ENCODE measurements around the gene EIF2B4. TPM values are rescaled to one million over a fixed set of nuclear protein-coding genes. Genes with fewer than 3 reads are reported as not detected.
"Not testable (repeated sequence)": the region's sequence is repeated elsewhere in the genome, so short reads cannot be mapped to it uniquely, and the experiment has no call there.

Gene EIF2B4
- total RNA-seq, 2 donors from 2014 or later = 49.5 to 52.0 TPM

GRCh38 chr2:27370816-27371620, 880 bp upstream of the EIF2B4 start:
- Mint-ChIP-seq H3K27ac (peak overlapping the region; percentile 83 to 91), H3K36me3 (peaks cover 20% of the 10 kb centered on the region), H3K4me3 (peak overlapping the region; percentile 86), H3K9me3 (no peaks in the 10 kb centered on the region), H3K27me3 (no peaks in the 10 kb centered on the region), H3K4me1 (ENCODE audit: low read depth in 2 of 2) (peaks cover 32 to 34% of the 10 kb centered on the region in 2 donors)
- DNase-seq (ENCODE audit: low spot score) (no peak), ATAC-seq (peak; percentile 42 to 56)

- no peaks in the 10 kb centered on the region for H3K27me3 Mint-ChIP-seq
- no peak for DNase-seq (ENCODE audit: low spot score)
- no peaks in the 10 kb centered on the region for H3K9me3 Mint-ChIP-seq
- peaks cover 20% of the 10 kb centered on the region for H3K36me3 Mint-ChIP-seq
- ATAC-seq = peak in 1 of 2 donors; percentile 1
- peaks cover 32 to 34% of the 10 kb centered on the region in 2 donors for H3K4me1 Mint-ChIP-seq (ENCODE audit: low read depth in 2 of 2)
- H3K4me3 Mint-ChIP-seq = peak overlapping the region; percentile 86
- peak overlapping the region; percentile 83 to 91 for H3K27ac Mint-ChIP-seq
Measured at GRCh38 chr2:27369471-27370025, 590 bp downstream of the EIF2B4 start.

GRCh38 chr2:27363933-27364332, 6.2 kb downstream of the EIF2B4 start:
- Mint-ChIP-seq H3K27me3 (no peaks in the 10 kb centered on the region), H3K27ac (no peak overlapping the region), H3K36me3 (peaks cover 9% of the 10 kb centered on the region), H3K4me1 (ENCODE audit: low read depth in 2 of 2) (peaks cover 7 to 8% of the 10 kb centered on the region in 2 donors), H3K9me3 (no peaks in the 10 kb centered on the region), H3K4me3 (no peak overlapping the region)
- no peak for DNase-seq (ENCODE audit: low spot score)
- ATAC-seq = peak in 1 of 2 donors; percentile 51

GRCh38 chr2:27362678-27363420, 7.3 kb downstream of the EIF2B4 start:
- no peak overlapping the region for H3K4me3 Mint-ChIP-seq
- no peak overlapping the region for H3K27ac Mint-ChIP-seq
- H3K36me3 Mint-ChIP-seq = peaks cover 9% of the 10 kb centered on the region
- H3K27me3 Mint-ChIP-seq = no peaks in the 10 kb centered on the region
- ATAC-seq (no peak), DNase-seq (ENCODE audit: low spot score) (no peak)
- peaks cover 10 to 13% of the 10 kb centered on the region in 2 donors for H3K4me1 Mint-ChIP-seq (ENCODE audit: low read depth in 2 of 2)
- no peaks in the 10 kb centered on the region for H3K9me3 Mint-ChIP-seq

- ATAC-seq (peak; percentile 90 to 92), DNase-seq (ENCODE audit: low spot score) (peak; percentile 94)
- peaks cover 4% of the 10 kb centered on the region for H3K36me3 Mint-ChIP-seq
- H3K4me3 Mint-ChIP-seq = peak within 1 kb of the TSS; percentile 100
- no peaks in the 10 kb centered on the region for H3K9me3 Mint-ChIP-seq
- H3K27ac Mint-ChIP-seq = peak within 1 kb of the TSS; percentile 94 to 100
- H3K27me3 Mint-ChIP-seq = no peaks in the 10 kb centered on the region
- H3K4me1 Mint-ChIP-seq (ENCODE audit: low read depth in 2 of 2) = peaks cover 28 to 44% of the 10 kb centered on the region in 2 donors
Measured at GRCh38 chr2:27356382-27357181, 13.6 kb downstream of the EIF2B4 start, which contains the start of gene GTF3C2. TSS of gene GTF3C2 (minus strand) at chr2:27356764. CDS start at chr2:27343554, 13,210 bp downstream.

- H3K4me3 Mint-ChIP-seq = peak overlapping the region; percentile 100
- H3K4me1 Mint-ChIP-seq (ENCODE audit: low read depth in 2 of 2) = peaks cover 28 to 45% of the 10 kb centered on the region in 2 donors
- no peaks in the 10 kb centered on the region for H3K9me3 Mint-ChIP-seq
- no peaks in the 10 kb centered on the region for H3K27me3 Mint-ChIP-seq
- H3K36me3 Mint-ChIP-seq = peaks cover 4% of the 10 kb centered on the region
- DNase-seq (ENCODE audit: low spot score) (peak; percentile 75), ATAC-seq (peak; percentile 66 to 73)
- peak overlapping the region; percentile 94 to 100 for H3K27ac Mint-ChIP-seq
Measured at GRCh38 chr2:27356056-27356381, 14.1 kb downstream of the EIF2B4 start.

GRCh38 chr2:27354597-27354927, 15.6 kb downstream of the EIF2B4 start:
- H3K27me3 Mint-ChIP-seq = no peaks in the 10 kb centered on the region
- no peaks in the 10 kb centered on the region for H3K9me3 Mint-ChIP-seq
- H3K27ac Mint-ChIP-seq = peak overlapping the region in 1 of 2 donors; percentile 23
- H3K4me1 Mint-ChIP-seq (ENCODE audit: low read depth in 2 of 2) = peaks cover 31 to 45% of the 10 kb centered on the region in 2 donors
- H3K36me3 Mint-ChIP-seq = peaks cover 4% of the 10 kb centered on the region
- DNase-seq (ENCODE audit: low spot score) (no peak), ATAC-seq (no peak)
- H3K4me3 Mint-ChIP-seq = peak overlapping the region; percentile 62

GRCh38 chr2:27353762-27354596, 16.2 kb downstream of the EIF2B4 start:
- H3K9me3 Mint-ChIP-seq = no peaks in the 10 kb centered on the region
- no peak for ATAC-seq
- peaks cover 31 to 45% of the 10 kb centered on the region in 2 donors for H3K4me1 Mint-ChIP-seq (ENCODE audit: low read depth in 2 of 2)
- H3K36me3 Mint-ChIP-seq = peaks cover 4% of the 10 kb centered on the region
- no peaks in the 10 kb centered on the region for H3K27me3 Mint-ChIP-seq
- H3K27ac Mint-ChIP-seq = peak overlapping the region in 1 of 2 donors; percentile 23
- no peak for DNase-seq (ENCODE audit: low spot score)
- peak overlapping the region; percentile 62 for H3K4me3 Mint-ChIP-seq

GRCh38 chr2:27353386-27353761, 16.8 kb downstream of the EIF2B4 start:
- H3K27me3 Mint-ChIP-seq; H3K36me3 Mint-ChIP-seq; H3K9me3 Mint-ChIP-seq; DNase-seq (ENCODE audit: low spot score); H3K27ac Mint-ChIP-seq; ATAC-seq; H3K4me3 Mint-ChIP-seq: not testable (repeated sequence)
- H3K4me1 Mint-ChIP-seq (ENCODE audit: low read depth in 2 of 2) = peaks cover 27 to 40% of the 10 kb centered on the region in 2 donors

GRCh38 chr2:27351802-27352598, 18.1 kb downstream of the EIF2B4 start:
- H3K27me3 Mint-ChIP-seq = no peaks in the 10 kb centered on the region
- ATAC-seq (no peak), DNase-seq (ENCODE audit: low spot score) (no peak)
- no peak overlapping the region for H3K4me3 Mint-ChIP-seq
- H3K27ac Mint-ChIP-seq = no peak overlapping the region
- H3K36me3 Mint-ChIP-seq = peaks cover 2% of the 10 kb centered on the region
- H3K9me3 Mint-ChIP-seq = no peaks in the 10 kb centered on the region
- H3K4me1 Mint-ChIP-seq (ENCODE audit: low read depth in 2 of 2) = peaks cover 25 to 31% of the 10 kb centered on the region in 2 donors

- Mint-ChIP-seq H3K27ac (no peak overlapping the region), H3K9me3 (no peaks in the 10 kb centered on the region), H3K4me1 (ENCODE audit: low read depth in 2 of 2) (peaks cover 23 to 24% of the 10 kb centered on the region in 2 donors), H3K4me3 (no peak overlapping the region), H3K27me3 (no peaks in the 10 kb centered on the region), H3K36me3 (no peaks in the 10 kb centered on the region)
- ATAC-seq = no peak
- DNase-seq (ENCODE audit: low spot score) = no peak
Measured at GRCh38 chr2:27350106-27350693, 19.9 kb downstream of the EIF2B4 start.

GRCh38 chr2:27347641-27348040, 22.5 kb downstream of the EIF2B4 start:
- no peaks in the 10 kb centered on the region for H3K36me3 Mint-ChIP-seq
- no peaks in the 10 kb centered on the region for H3K9me3 Mint-ChIP-seq
- DNase-seq (ENCODE audit: low spot score) (no peak), ATAC-seq (no peak)
- no peaks in the 10 kb centered on the region for H3K27me3 Mint-ChIP-seq
- no peak overlapping the region for H3K27ac Mint-ChIP-seq
- H3K4me1 Mint-ChIP-seq (ENCODE audit: low read depth in 2 of 2) = peaks cover 17 to 21% of the 10 kb centered on the region in 2 donors
- H3K4me3 Mint-ChIP-seq = no peak overlapping the region
